PC-3 (cell line): ENCODE measurements around the gene GLRX. TPM values are rescaled to one million over a fixed set of nuclear protein-coding genes. Genes with fewer than 3 reads are reported as not detected.
"Not testable (repeated sequence)": the region's sequence is repeated elsewhere in the genome, so short reads cannot be mapped to it uniquely, and the experiment has no call there.

ENCODE experiments used
- ATAC-seq: fragments of 200-7000 bp; cut with Tn5 transposase; 2 replicates; pipeline ENCODE4 v1.9.1; 2020; ENCODE audit warnings: mild to moderate bottlenecking, moderate library complexity
- BruUV-seq: library from RNA; stranded (reverse); fragments of 400-500 nt; replicated peaks from 2 replicates; lab custom pipeline; 2021; lab: Mats Ljungman, UMichigan
- CTCF ChIA-PET: fragments of 300-600 bp; sonication (Branson Sonifier 250); formaldehyde crosslinking; loops from one replicate; lab custom pipeline; 2022; ENCODE audit warnings: antibody characterized with exemption; lab: Charles Lee
- POLR2A ChIA-PET: fragments of 300-600 bp; sonication (Branson Sonifier 250); formaldehyde crosslinking; loops from one replicate; lab custom pipeline; 2022; ENCODE audit warnings: antibody characterized with exemption; ENCODE audit not compliant: unreplicated experiment; lab: Charles Lee
- DNase-seq: peaks from one replicate; pipeline ENCODE4 v3.0.0-alpha.2; 2015
- H2AFZ ChIP-seq: fragments of 300-600 bp; sonication (generic); 2 replicates; pipeline ENCODE4 v1.6.0; 2016; ENCODE audit warnings: antibody characterized with exemption, low read length
- H3F3A ChIP-seq: fragments of 300-600 bp; sonication (generic); one replicate; pipeline ENCODE4 v1.6.0; 2017; ENCODE audit warnings: antibody characterized with exemption, low read length, control low read depth, mild to moderate bottlenecking; ENCODE audit not compliant: unreplicated experiment
- H3K27ac ChIP-seq: fragments of 300-600 bp; sonication (generic); 2 replicates; pipeline ENCODE4 v1.5.1; 2016; ENCODE audit warnings: mild to moderate bottlenecking, low read length
- H3K27me3 ChIP-seq: fragments of 300-600 bp; sonication (generic); 2 replicates; pipeline ENCODE4 v1.6.1; 2016; ENCODE audit warnings: low read length, mixed read lengths
- H3K36me3 ChIP-seq: fragments of 300-600 bp; sonication (generic); 2 replicates; pipeline ENCODE4 v1.6.1; 2016; ENCODE audit warnings: low read depth, mixed run types, low read length, mixed read lengths
- H3K4me1 ChIP-seq: fragments of 300-600 bp; sonication (generic); 2 replicates; pipeline ENCODE4 v1.5.1; 2016; ENCODE audit warnings: low read length; ENCODE audit not compliant: insufficient read depth
- H3K4me2 ChIP-seq: fragments of 300-600 bp; sonication (generic); 2 replicates; pipeline ENCODE4 v1.6.0; 2016; ENCODE audit warnings: low read length
- H3K4me3 ChIP-seq: fragments of 300-600 bp; sonication (generic); 2 replicates; pipeline ENCODE4 v1.5.1; 2016; ENCODE audit warnings: mild to moderate bottlenecking, low read length, mixed read lengths
- H3K79me2 ChIP-seq: fragments of 300-600 bp; sonication (generic); 2 replicates; pipeline ENCODE4 v1.6.1; 2017; ENCODE audit warnings: low read length, mixed read lengths
- H3K9ac ChIP-seq: fragments of 300-600 bp; sonication (generic); 2 replicates; pipeline ENCODE4 v1.6.0; 2016; ENCODE audit warnings: mild to moderate bottlenecking, low read length
- H3K9me2 ChIP-seq: fragments of 300-600 bp; sonication (generic); replicated peaks from 2 replicates; pipeline ENCODE4 v1.6.1; 2016; ENCODE audit warnings: mixed run types, low read length, mixed read lengths
- H3K9me3 ChIP-seq: fragments of 300-600 bp; sonication (generic); 2 replicates; pipeline ENCODE4 v1.6.1; 2016; ENCODE audit warnings: low read length, mixed read lengths
- H4K20me1 ChIP-seq: fragments of 300-600 bp; sonication (generic); 2 replicates; pipeline ENCODE4 v1.6.1; 2016; ENCODE audit warnings: low read length, mixed read lengths
- EZH2 ChIP-seq: fragments of 300-600 bp; sonication (generic); IDR thresholded peaks from one replicate; pipeline ENCODE4 v1.6.1; 2017; ENCODE audit warnings: antibody characterized with exemption, mild to moderate bottlenecking, low read length; ENCODE audit not compliant: unreplicated experiment
- EZH2phosphoT487 ChIP-seq: fragments of 300-600 bp; sonication (generic); IDR thresholded peaks from 2 replicates; pipeline ENCODE4 v1.6.1; 2018; ENCODE audit warnings: mild to moderate bottlenecking, antibody characterized with exemption, low read length, borderline replicate concordance
- intact Hi-C: fragments of 100-400 bp; cut with micrococcal nuclease; formaldehyde crosslinking; loops from 2 replicates; pipeline ENCODE4 v1.9.0; 2023
- total RNA-seq: library from RNA; depleted of rRNA; stranded (reverse); fragments of >200 nt; gene quantifications from 2 replicates; pipeline ENCODE4 v1.2.3, GENCODE V29; 2014
- TF ChIP-seq, protein P1 (sequence below): fragments of 300-600 bp; sonication (generic); conservative IDR thresholded peaks from 2 replicates; pipeline ENCODE4 v1.5.1; 2017; ENCODE audit warnings: antibody characterized with exemption, low read depth, mild to moderate bottlenecking, low read length

GLRX gene
- total RNA-seq, 1 experiment from 2014 or later: 27.4 TPM

DNA sequence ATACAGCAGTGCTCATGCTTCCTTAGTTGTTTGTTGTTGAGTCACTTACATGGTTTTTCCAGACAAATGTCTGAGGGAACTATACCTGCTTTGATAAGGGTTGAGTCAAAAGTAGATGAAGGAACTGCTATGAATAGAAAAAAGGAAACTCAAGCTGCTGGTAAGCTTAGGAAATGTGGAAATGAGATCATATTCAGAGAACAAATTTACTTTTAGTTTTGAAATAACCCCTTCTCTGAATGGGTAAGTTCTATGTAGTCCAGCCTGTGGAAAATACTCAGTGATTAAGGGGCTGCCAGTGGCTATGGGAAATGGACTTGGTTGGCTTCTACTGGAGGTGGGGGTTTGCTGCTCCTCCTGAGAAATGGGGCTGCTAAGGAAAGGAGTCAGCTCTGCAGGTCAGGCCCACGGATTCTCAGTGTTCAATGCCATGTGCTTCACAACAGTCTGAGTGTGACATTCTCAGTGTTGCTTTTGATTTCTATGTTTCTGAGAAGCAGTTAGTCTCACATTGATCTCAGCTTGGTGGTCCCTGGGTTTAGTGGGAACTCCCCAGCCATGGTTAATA, 47.7 kb upstream of the GLRX start:
- no peaks in the 10 kb centered on the region for H3K36me3 ChIP-seq
- H3K4me1 ChIP-seq: peaks cover 11% of the 10 kb centered on the region
- no peak overlapping the region for H3K4me3 ChIP-seq
- no peak overlapping the region for H3K4me2 ChIP-seq
- no peaks in the 10 kb centered on the region for H3K27me3 ChIP-seq
- H3K79me2 ChIP-seq: no peaks in the 10 kb centered on the region
- H3K9ac ChIP-seq: no peak overlapping the region
- no peaks in the 10 kb centered on the region for H4K20me1 ChIP-seq
- DNase-seq: peak; percentile 46
- no TSS peak for BruUV-seq
- peak overlapping the region; percentile 41 for H3K27ac ChIP-seq
- no peaks in the 10 kb centered on the region for H3F3A ChIP-seq
- intact Hi-C loops: no loop called here
- H3K9me3 ChIP-seq: no peaks in the 10 kb centered on the region
- ChIA-PET CTCF (no interaction called here), POLR2A (no interaction called here)
- no peaks in the 10 kb centered on the region for H3K9me2 ChIP-seq
- TF ChIP-seq EZH2 (no peak), EZH2phosphoT487 (no peak)
- TF ChIP-seq, protein P1, sequence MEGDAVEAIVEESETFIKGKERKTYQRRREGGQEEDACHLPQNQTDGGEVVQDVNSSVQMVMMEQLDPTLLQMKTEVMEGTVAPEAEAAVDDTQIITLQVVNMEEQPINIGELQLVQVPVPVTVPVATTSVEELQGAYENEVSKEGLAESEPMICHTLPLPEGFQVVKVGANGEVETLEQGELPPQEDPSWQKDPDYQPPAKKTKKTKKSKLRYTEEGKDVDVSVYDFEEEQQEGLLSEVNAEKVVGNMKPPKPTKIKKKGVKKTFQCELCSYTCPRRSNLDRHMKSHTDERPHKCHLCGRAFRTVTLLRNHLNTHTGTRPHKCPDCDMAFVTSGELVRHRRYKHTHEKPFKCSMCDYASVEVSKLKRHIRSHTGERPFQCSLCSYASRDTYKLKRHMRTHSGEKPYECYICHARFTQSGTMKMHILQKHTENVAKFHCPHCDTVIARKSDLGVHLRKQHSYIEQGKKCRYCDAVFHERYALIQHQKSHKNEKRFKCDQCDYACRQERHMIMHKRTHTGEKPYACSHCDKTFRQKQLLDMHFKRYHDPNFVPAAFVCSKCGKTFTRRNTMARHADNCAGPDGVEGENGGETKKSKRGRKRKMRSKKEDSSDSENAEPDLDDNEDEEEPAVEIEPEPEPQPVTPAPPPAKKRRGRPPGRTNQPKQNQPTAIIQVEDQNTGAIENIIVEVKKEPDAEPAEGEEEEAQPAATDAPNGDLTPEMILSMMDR: no peak
- 0 out of 2 replicates have a peak overlapping the region, but pooled peaks have one; percentile 18 for H2AFZ ChIP-seq
- ATAC-seq: 0 out of 2 replicates have a peak, but pooled peaks have one; percentile 35

DNA sequence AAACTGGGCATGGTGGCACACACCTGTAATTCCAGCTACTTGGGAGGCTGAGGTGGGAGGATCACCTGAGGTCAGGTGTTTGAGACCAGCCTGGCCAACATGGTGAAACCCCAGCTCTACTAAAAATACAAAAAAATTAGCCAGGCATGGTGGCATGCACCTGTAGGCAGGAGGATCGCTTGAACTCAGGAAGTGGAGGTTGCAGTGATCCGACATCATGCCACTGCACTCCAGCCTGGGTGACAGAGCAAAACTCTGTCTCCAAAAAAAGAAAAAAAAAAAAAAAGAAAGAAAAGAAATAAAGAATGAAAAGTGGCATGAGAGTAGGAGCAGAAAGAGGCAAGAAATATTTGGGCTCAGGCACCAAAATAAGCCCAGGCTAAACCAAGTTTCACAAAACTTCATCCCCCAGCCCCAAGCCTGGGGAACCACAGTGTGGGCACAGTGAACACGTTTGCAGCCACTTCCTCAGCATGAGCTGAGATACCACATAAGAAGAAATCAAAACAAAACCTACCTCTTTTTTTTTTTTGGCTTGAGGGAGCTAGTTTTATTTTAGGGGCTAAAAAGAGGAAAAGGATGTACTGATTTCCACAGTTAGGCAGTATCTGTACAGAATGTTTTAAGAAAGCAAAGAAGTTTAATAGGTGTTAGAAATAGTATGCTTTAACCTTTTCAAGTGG, 46.8 kb upstream of the GLRX start:
- not testable (repeated sequence) for H3K4me3 ChIP-seq

DNA sequence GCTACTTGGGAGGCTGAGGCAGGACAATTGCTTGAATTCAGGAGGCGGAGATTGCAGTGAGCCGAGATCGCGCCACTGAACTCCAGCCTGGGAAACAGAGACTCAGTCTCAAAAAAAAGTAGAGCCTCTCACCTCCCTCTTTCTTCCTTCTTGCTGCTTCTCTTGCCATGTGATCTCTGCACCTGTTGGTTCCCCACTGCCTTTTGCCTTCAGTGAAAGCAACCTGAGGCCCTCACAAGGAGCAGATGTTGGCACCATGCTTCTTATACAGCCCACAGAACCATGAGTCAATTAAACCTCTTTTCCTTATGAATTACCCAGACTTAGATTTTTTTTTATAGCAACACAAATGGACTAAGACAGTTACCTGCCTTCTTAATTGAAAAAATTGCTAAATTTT, 45.6 kb upstream of the GLRX start:
- ATAC-seq: no peak
- Histone ChIP-seq H3K36me3 (no peaks in the 10 kb centered on the region), H3K27ac (no peak overlapping the region), H3K9me2 (no peaks in the 10 kb centered on the region), H4K20me1 (no peaks in the 10 kb centered on the region), H3F3A (no peaks in the 10 kb centered on the region), H3K9me3 (no peaks in the 10 kb centered on the region), H3K4me2 (no peak overlapping the region), H3K9ac (no peak overlapping the region), H3K27me3 (no peaks in the 10 kb centered on the region), H3K4me1 (peaks cover 20% of the 10 kb centered on the region), H3K4me3 (no peak overlapping the region), H2AFZ (no peak overlapping the region), H3K79me2 (no peaks in the 10 kb centered on the region)
- DNase-seq: no peak
- BruUV-seq: no TSS peak
- CTCF ChIA-PET: no interaction called here
- TF ChIP-seq, protein P1: no peak
- TF ChIP-seq EZH2: no peak
- POLR2A ChIA-PET: no interaction called here
- intact Hi-C loops: no loop called here

More for the DNA sequence above, 46.8 kb upstream of the GLRX start:
- H3K9ac ChIP-seq, POLR2A ChIA-PET, H3F3A ChIP-seq, H2AFZ ChIP-seq, H3K79me2 ChIP-seq, CTCF ChIA-PET, H3K36me3 ChIP-seq, DNase-seq, H3K9me2 ChIP-seq, BruUV-seq, H3K9me3 ChIP-seq, H3K4me2 ChIP-seq, ATAC-seq, H3K27me3 ChIP-seq, intact Hi-C loops, H3K27ac ChIP-seq, H4K20me1 ChIP-seq: not testable (repeated sequence)
- H3K4me1 ChIP-seq: peaks cover 16% of the 10 kb centered on the region
